Epithelial cell of proximal tubule (primary cell): ENCODE measurements around the gene KIF26B. TPM values are rescaled to one million over a fixed set of nuclear protein-coding genes. Genes with fewer than 3 reads are reported as not detected.

Experiments
- DNase-seq: peaks from one replicate; pipeline ENCODE4 v3.0.0-alpha.2; 2011; ENCODE audit warnings: low read depth
- H3K4me3 ChIP-seq: 2 replicates; pipeline ENCODE4 v1.5.1; 2011; ENCODE audit warnings: low read depth, mild to moderate bottlenecking, low read length
- CTCF ChIP-seq: conservative IDR thresholded peaks from 2 replicates; pipeline ENCODE4 v1.5.1; 2012; ENCODE audit warnings: low read depth, mild to moderate bottlenecking, low read length
- total RNA-seq: library from RNA; depleted of rRNA; stranded (reverse); fragments of >200 nt; gene quantifications from 2 replicates; pipeline ENCODE4 v1.2.3, GENCODE V29; 2015

KIF26B gene
- total RNA-seq = 2.8 and 2.9 TPM in 2 replicates

GRCh38 chr1:245154429-245155271, at the start of gene KIF26B:
Gene KIF26B (plus strand): TSS chr1:245154985. CDS start chr1:245155425, 440 bp downstream.
- no peak for DNase-seq
- H3K4me3 ChIP-seq = peak within 1 kb of the TSS; percentile 91
- peak; percentile 6 for TF ChIP-seq CTCF

GRCh38 chr1:245105042-245105441, 49.7 kb upstream of the KIF26B start:
- TF ChIP-seq CTCF = no peak
- H3K4me3 ChIP-seq = no peak overlapping the region
- no peak for DNase-seq

GRCh38 chr1:245105815-245106410, 48.9 kb upstream of the KIF26B start:
- no peak for TF ChIP-seq CTCF
- no peak overlapping the region for H3K4me3 ChIP-seq
- no peak for DNase-seq

GRCh38 chr1:245107776-245108114, 47.0 kb upstream of the KIF26B start:
- no peak for TF ChIP-seq CTCF
- DNase-seq = no peak
- no peak overlapping the region for H3K4me3 ChIP-seq

- no peak for TF ChIP-seq CTCF
- no peak for DNase-seq
- no peak overlapping the region for H3K4me3 ChIP-seq
These were observed 46.5 kb upstream of the KIF26B start for GRCh38 chr1:245108246-245108645.

GRCh38 chr1:245108909-245109308, 45.9 kb upstream of the KIF26B start:
- DNase-seq = no peak
- TF ChIP-seq CTCF = no peak
- no peak overlapping the region for H3K4me3 ChIP-seq
